HuH-7.5 (cell line): ENCODE data around the gene ZDHHC23.

Experiments
- DNase-seq: peaks from one replicate; pipeline ENCODE4 v3.0.0; 2011; ENCODE audit warnings: low spot score

ZDHHC23 gene

DNA sequence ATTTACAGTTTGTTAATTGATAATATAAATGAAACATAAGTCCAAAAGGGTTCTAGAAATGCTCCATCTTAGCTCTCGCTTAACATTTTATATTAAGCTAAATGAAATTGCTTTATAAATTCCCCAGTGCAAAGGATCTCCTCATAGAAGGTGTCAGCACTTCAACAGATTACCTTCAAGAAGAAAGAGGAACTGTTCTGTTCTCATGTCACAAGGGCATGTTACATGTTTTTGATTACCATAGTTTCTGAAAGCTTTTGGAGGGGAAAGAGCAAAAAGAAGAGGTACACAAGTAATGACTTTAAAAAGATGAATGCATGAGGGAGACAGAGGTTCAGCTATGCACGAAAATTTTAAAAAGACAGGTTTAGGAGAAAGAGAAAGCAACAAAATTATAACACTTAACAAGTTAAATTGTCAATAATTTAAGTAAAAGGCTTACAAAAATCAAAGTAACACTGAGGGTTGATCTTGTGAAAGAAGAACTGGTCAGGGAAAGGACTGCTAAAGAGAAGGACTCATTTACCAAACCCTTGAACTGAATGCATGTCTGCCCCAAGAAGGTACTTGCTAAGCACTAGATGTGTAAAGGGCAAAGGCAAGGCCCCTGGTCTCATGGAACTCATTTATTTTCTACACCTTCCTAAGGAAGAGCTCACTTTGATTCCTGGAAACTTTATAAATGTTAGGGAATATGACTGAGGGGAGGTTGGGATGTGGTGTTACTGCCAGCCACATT is 63.4 kb downstream of the ZDHHC23 start:
- DNase-seq = no peak
